Activated T-helper 1 cell treated with anti-CD3 and anti-CD28 coated beads, Interleukin-12 subunit alpha, Interleukin-12 subunit beta, Interleukin-2, Interleukin-4 antibody, amounts not matched to agents 30 ng/mL and 10 ng/mL and 1 ng/mL, durations not matched to agents 14 hours and 24 hours and 36 hours (primary cell): ENCODE data around the gene CHCHD6. TPM values are rescaled to one million over a fixed set of nuclear protein-coding genes. Genes with fewer than 3 reads are reported as not detected.

Experiments used
- DNase-seq: peaks from one replicate; pipeline ENCODE4 v3.0.0; 2021; ENCODE audit warnings: low spot score
- H3K27ac Mint-ChIP-seq: one replicate; pipeline ENCODE4 v1.8.0; 2021; ENCODE audit warnings: mild to moderate bottlenecking, mixed read lengths
- H3K27me3 Mint-ChIP-seq: one replicate; pipeline ENCODE4 v1.8.0; 2022; ENCODE audit warnings: mild to moderate bottlenecking, moderate library complexity, mixed read lengths; ENCODE audit not compliant: insufficient read depth
- H3K36me3 Mint-ChIP-seq: one replicate; pipeline ENCODE4 v1.8.0; 2021; ENCODE audit warnings: low read depth, mixed read lengths
- H3K4me1 Mint-ChIP-seq: one replicate; pipeline ENCODE4 v1.8.0; 2021; ENCODE audit warnings: low read depth, mixed read lengths
- H3K4me3 Mint-ChIP-seq: one replicate; pipeline ENCODE4 v1.8.0; 2021; ENCODE audit warnings: mild to moderate bottlenecking, moderate library complexity, mixed read lengths
- H3K9me3 Mint-ChIP-seq: one replicate; pipeline ENCODE4 v1.8.0; 2021; ENCODE audit warnings: mixed read lengths
- intact Hi-C: fragments of 100-400 bp; cut with micrococcal nuclease; formaldehyde crosslinking; loops from one replicate; pipeline ENCODE4 v1.15.1; 2024
- total RNA-seq: library from RNA; stranded (reverse); gene quantifications from 2 replicates; pipeline ENCODE4 v1.2.3, GENCODE V29; 2022

CHCHD6 gene
- total RNA-seq, 1 donor from 2014 or later, result 17.5 TPM

DNA sequence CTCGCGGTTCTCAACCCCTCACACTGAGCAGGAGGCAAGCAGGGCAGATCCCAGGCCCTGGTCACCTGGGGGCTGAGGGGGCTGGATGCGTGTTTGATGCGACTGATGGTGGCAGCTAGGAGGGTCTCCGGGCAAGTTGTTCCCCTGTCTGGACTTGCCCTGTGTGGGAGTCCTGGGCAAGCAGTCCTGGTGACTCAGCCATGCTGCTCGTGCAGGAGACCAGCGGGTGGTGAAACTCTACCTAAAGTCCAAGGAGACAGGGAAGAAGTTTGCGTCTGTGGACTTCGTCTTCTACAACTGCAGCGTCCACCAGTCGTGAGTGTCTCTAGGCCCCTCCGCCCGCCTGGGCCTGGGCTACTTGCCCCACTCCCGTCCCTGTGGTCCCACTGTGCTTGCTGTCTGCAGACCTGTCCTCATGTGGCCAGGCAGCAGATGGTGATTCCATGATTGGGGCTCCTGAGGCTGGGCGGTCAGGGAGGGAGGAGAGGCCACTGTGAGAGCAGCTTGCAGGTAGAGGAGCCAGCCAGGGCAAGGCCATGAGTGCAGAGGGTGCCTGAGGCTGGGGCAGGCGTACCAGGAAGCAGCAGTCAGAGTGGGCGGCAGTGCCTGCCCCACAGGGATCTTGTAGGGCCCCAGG lies 301.9 kb downstream of the CHCHD6 start:
- Mint-ChIP-seq H3K4me3 (no peak overlapping the region), H3K36me3 (no peaks in the 10 kb centered on the region), H3K4me1 (no peaks in the 10 kb centered on the region), H3K27me3 (no peaks in the 10 kb centered on the region), H3K27ac (no peak overlapping the region), H3K9me3 (no peaks in the 10 kb centered on the region)
- intact Hi-C loops, result no loop called here
- no peak for DNase-seq

DNA sequence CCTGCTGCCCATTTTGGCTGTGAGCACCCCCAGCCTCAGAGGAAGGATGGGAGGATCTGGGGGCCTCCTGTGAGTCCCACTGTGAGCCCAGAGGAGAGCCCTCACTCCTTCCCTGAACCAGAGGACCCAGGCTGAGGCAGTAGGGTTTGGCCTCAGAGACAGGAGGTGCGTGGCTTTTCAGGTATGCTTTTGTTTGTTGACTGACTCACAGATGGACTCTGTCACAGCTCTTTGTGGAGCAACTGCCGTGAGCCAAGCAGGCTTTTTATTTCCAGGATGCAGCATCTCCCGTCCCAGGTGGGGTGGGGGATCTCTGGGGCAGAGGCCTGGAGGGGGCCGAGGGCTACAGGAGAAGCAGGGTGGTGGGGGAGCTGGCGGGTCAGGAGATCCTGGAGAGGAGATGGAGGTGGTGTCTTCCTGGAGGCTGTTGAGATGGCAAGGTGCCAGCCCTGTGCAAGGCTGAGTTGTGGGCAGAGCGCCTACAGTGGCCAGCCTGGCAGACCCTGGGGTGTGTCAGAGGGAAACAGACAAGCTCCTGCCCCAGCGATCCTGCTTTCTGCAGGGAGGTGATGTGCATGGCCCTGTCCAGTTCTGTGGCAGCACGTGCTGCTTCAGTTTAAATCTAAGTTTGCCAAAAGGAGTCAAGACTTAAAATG lies 302.9 kb downstream of the CHCHD6 start:
- H3K36me3 Mint-ChIP-seq, result no peaks in the 10 kb centered on the region
- H3K9me3 Mint-ChIP-seq, result no peaks in the 10 kb centered on the region
- H3K27me3 Mint-ChIP-seq, result no peaks in the 10 kb centered on the region
- intact Hi-C loops, result no loop called here
- no peak overlapping the region for H3K4me3 Mint-ChIP-seq
- no peak overlapping the region for H3K27ac Mint-ChIP-seq
- DNase-seq, result no peak
- no peaks in the 10 kb centered on the region for H3K4me1 Mint-ChIP-seq

- no peaks in the 10 kb centered on the region for H3K9me3 Mint-ChIP-seq
- no peak for DNase-seq
- H3K27ac Mint-ChIP-seq, result no peak overlapping the region
- H3K4me3 Mint-ChIP-seq, result no peak overlapping the region
- no peaks in the 10 kb centered on the region for H3K27me3 Mint-ChIP-seq
- intact Hi-C loops, result no loop called here
- no peaks in the 10 kb centered on the region for H3K36me3 Mint-ChIP-seq
- H3K4me1 Mint-ChIP-seq, result no peaks in the 10 kb centered on the region
Observed at GRCh38 chr3:127008236-127008635, 304.2 kb downstream of the CHCHD6 start.

GRCh38 chr3:127009531-127009930 lies 305.5 kb downstream of the CHCHD6 start:
- DNase-seq, result no peak
- H3K27me3 Mint-ChIP-seq, result no peaks in the 10 kb centered on the region
- no peak overlapping the region for H3K27ac Mint-ChIP-seq
- intact Hi-C loops, result no loop called here
- H3K9me3 Mint-ChIP-seq, result no peaks in the 10 kb centered on the region
- no peaks in the 10 kb centered on the region for H3K4me1 Mint-ChIP-seq
- no peaks in the 10 kb centered on the region for H3K36me3 Mint-ChIP-seq
- H3K4me3 Mint-ChIP-seq, result no peak overlapping the region

Other genes starting within 250 kb of the CHCHD6 start
- 29.2 and 29.4 TPM in 2 replicates for gene ZXDC, start 228.3 kb upstream of the CHCHD6 start, total RNA-seq
- not detected in 2 replicates for gene UROC1, start 186.5 kb upstream of the CHCHD6 start, total RNA-seq
- gene CHST13, start 180.1 kb upstream of the CHCHD6 start, total RNA-seq, result not detected in 2 replicates
- gene C3orf22, start 145.3 kb upstream of the CHCHD6 start, total RNA-seq, result not detected in 2 replicates
- 0.78 and 1.4 TPM in 2 replicates for gene TXNRD3, start 49.1 kb upstream of the CHCHD6 start, total RNA-seq